Measurements from ENCODE around the gene KLHL2.
"Not testable (repeated sequence)": the region's sequence is repeated elsewhere in the genome, so short reads cannot be mapped to it uniquely, and the experiment has no call there.

The KLHL2 gene

DNA sequence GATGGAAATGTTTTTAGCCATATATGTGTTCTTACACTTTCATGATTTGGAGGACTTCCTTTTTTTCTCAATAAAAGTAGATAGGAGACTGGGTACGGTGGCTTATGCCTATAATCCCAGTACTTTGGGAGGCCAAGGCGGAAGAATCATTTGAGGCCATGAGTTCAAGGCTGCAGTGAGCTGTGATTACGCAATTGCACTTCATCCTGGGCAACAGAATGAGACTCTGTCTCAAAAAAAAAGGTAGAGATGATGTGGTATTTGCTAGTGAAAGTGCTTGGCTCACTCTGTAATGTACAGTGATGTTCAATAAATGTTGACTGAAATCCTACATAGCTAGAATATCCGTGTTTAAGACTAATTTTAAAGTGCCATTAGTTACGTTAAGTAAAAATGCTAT is 27.4 kb downstream of the KLHL2 start:
- no peak for DNase-seq

GRCh38 chr4:165236852-165237251 is 29.5 kb downstream of the KLHL2 start:
- DNase-seq: not testable (repeated sequence)

- not testable (repeated sequence) for DNase-seq
These were observed 30.8 kb downstream of the KLHL2 start for GRCh38 chr4:165238041-165238640.

- DNase-seq: not testable (repeated sequence)
These were observed 33.4 kb downstream of the KLHL2 start for GRCh38 chr4:165240761-165241160.

DNA sequence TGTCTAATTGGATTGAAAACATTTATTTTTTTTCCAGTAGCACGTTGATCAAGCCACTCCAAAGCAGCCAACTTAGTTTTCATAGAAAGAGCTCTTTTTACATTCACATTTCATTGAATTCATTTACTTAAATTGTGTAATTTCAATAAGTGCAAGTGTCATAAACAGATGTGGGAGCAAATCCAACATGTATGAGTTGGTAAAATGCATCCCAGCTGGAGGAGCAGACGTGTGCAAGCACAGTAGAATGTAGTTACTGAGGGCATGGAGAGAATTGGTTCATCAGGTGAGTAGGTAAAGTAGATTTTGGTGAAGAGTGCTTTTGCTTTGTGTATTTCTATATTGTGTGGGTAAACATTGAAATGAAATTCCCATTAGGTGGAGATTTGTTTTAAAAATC is 36.8 kb downstream of the KLHL2 start:
- DNase-seq: not testable (repeated sequence)

DNA sequence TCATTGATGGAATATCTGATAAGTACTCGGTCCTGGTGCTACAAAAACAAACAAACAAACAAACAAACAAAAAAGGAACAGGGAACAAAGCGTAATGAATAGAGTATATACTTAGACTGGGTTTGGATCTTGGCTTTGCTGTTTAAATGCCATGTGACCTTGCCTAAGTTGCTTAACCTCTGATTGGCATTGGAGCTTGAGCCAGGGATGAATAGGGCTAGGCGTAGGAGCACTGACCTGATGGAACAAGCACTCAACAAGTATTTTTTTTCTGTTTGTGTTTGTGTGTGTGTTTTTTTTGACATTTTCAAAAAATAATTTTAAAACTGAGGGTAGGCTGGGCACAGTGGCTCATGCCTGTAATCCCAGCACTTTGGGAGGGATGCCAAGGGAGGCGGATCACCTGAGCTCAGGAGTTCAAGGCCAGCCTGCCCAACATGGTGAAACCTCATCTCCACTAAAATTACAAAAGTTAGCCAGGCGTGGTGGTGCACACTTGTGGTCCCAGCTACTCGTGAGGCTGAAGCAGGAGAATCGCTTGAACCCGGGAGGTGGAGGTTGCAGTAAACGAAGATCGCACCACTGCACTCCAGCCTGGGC is 37.3 kb downstream of the KLHL2 start:
- not testable (repeated sequence) for DNase-seq

DNA sequence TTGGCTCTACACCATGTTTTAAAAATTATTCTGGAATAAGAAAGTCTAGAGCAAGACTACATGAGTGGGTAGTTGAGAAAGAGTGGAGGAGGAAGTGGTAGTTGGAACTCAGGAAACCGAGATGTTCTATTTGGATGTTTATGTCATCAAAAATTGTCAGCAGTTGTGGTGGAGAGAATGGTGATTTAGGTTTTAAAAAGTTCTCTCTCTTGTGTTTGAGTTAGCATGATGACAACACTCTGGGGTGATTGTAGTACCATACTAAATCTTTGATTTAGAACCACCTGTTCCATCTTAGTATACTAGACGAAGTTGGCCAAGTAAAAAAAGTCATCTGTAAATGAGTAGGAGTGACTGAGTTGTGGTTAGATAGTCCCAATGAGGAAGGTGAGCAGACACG is 40.7 kb downstream of the KLHL2 start:
- no peak for DNase-seq

DNA sequence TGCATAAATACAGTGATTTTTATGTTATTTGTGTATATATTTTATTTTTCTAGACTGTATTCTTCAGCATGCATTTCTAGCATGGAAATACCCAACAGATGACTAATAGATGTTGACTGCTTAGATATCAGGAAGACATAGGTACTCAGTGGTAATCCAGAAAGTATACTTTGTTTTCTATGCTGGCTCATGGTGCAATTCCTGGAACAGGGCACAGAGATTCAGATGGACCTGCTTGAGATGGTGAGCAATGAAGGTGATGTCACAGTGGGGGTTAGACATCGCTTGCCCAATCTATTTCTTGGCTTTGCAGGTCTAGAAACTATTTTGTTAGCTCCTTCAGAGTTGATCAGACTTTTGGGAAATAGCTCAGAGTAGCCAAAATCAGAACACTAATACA is 41.5 kb downstream of the KLHL2 start:
- not testable (repeated sequence) for DNase-seq

- DNase-seq: not testable (repeated sequence)
These were observed 47.4 kb downstream of the KLHL2 start for GRCh38 chr4:165254771-165255170.

DNA sequence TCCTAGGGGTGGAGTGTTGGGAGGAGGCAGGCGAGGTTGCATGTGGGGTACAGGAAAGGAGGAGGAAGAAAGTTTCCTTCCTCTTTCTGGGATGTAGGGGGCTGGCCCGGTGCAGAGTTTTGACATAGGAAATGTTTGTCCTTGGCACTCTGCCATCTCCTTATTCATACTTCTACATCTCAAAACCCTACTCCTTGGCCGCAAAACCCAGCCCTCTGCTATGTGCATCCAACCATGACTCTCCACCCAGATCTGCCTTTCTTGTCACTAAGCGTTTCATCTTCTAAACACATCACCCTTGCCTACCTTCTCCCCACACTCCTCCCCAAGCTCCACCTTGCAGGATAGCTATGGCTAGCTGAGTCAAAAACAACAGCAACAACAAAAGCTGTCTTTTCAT is 48.1 kb downstream of the KLHL2 start:
- peak; percentile 24 for DNase-seq

- not testable (repeated sequence) for DNase-seq
These were observed 48.8 kb downstream of the KLHL2 start for GRCh38 chr4:165256074-165256659.

GRCh38 chr4:165259776-165260175 is 52.4 kb downstream of the KLHL2 start:
- not testable (repeated sequence) for DNase-seq

DNA sequence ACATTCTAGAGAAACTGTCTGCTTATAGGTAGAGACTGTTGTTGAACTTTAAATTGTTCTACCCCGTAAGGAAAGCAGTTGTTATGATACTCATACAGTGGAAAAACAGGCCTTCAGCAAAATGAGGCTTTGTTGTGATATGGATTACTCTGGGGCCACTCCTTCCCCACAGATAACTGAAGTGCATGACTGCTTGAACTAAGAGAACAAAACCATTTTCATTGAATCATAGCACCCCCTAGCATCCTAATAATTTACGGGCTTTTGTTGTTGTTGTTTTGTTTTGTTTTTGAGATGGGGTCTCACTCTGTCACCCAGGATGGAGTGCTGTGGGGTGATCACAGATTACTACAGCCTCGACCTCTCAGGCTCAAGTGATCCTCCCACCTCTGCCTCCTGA is 54.9 kb downstream of the KLHL2 start:
- DNase-seq: not testable (repeated sequence)

DNA sequence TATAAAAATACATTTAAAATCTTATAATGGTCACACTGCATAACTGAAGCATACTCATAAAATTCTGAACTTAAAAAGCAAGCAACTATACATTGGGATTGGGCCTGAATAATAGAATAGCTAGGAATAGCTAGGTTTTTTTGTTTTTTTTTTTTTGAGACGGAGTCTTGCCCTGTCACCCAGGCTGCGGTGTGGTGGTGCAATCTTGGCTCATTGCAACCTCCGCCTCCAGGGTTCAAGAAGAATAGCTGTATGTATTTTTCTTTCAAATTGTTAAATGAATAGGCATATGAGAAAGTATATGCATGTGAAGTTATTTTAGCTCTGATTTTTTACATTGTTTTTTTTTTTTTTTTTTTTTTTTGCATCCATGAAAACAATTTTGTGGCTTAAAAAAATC is 56.1 kb downstream of the KLHL2 start:
- DNase-seq: not testable (repeated sequence)

GRCh38 chr4:165269931-165270330 is 62.6 kb downstream of the KLHL2 start:
- DNase-seq: not testable (repeated sequence)

DNA sequence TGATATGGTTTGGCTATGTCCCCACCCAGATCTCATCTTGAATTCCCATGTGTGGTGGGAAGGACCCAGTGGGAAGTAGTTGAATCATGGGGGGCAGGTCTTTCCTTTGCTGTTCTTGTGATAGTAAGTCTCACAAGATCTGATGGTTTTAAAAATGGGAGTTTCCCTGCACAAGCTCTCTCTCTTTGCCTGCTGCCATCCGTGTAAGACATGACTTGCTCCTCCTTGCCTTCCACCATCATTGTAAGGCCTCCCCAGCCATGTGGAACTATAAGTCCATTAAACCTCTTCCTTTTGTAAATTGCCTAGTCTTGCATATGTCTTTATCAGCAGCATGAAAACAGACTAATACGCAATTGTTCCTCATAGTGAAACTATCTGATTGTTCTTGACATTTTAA is 66.1 kb downstream of the KLHL2 start:
- not testable (repeated sequence) for DNase-seq

GRCh38 chr4:165275357-165275756 is 68.0 kb downstream of the KLHL2 start:
- not testable (repeated sequence) for DNase-seq

DNA sequence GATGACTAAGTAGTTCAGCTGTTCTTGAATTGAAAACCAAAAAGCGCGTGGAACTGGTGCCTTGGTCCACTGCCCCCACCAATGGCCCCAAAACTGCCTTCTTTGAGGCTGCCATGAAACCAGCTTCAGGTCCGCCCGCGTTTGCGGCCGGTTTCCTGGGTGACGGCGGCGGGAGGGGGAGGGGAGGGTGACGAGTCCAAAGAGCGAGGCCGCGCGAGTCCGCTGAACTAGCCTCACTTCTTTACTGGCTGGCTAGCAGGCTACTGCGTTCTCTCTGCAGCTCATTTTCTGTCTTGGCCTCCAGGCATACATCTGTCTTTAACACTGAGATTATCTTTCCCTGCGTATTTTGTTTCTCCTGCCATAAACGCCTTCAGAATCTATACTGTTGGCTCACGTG is 72.2 kb downstream of the KLHL2 start:
- DNase-seq: not testable (repeated sequence)

DNA sequence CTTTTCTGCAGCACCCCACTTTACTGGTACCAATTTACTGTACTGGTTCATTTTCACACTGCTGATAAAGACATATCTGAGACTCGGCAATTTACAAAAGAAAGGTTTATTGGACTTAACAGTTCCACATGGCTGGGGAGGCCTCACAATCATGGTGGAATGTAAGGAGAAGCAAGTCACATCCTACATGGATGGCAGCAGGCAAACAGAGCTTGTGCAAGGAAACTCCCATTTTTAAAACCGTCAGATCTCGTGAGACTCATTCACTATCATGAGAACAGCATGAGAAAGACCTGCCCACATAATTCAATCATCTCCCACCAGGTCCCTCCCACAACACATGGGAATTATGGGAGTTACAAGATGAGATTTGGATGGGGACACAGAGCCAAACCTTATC is 77.3 kb downstream of the KLHL2 start:
- not testable (repeated sequence) for DNase-seq

DNA sequence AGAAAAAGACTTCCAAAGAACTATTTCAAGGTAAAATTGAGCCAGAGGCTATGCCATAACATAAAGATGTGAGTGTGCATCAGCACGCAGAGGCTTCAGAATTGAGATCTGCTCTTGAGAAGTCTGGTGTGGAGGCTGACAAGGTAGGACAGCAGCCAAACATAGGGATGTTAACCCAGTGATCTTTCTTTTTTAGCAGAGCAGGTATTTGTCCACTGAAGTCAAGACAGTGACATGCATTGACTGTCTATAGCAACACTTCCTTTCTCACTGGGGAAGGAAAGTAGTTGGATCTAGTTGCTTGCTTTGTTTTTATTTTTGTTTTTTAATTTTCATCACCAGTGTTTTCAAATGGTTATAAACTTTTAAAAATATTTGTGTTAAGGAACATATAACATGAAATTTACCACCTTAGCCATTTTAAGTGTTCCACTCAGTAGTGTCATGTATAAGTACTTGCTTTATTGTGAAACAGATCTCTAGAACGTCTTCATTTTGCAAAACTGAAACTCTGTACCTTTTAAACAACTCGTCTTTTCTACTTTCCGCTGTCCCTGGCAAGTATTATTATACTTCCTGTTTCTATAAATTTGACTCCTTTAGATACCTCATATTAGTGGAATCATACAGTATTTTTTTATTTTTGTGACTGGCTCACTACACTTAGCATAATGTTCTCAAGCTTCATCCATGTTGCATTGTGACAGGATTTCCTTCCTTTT is 79.4 kb downstream of the KLHL2 start:
- not testable (repeated sequence) for DNase-seq

GRCh38 chr4:165288226-165288625 is 80.9 kb downstream of the KLHL2 start:
- no peak for DNase-seq

GRCh38 chr4:165288639-165289422 is 81.5 kb downstream of the KLHL2 start:
- DNase-seq: no peak

DNA sequence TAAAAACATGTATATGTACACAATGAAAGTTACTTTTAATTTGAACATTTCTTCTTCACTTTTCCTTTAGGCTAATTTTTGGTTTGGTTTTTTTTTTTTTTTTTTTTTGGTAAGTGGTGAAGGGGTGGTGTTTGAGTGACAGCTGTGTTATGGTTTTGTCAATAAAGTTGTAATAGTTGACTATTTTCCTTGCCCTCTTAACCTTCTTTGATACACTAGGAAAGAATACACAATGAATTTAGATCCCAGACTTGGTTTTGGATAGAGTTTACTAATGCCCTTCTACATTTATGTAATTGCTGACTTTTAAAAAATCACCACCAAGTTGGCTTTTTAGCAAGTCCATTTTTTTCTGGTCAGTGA is 82.0 kb downstream of the KLHL2 start:
- no peak for DNase-seq

Measured in femur (tissue), 1 donor.